Inflammatory macrophage (primary cell): ENCODE measurements around the gene CEP170B.
"Not testable (repeated sequence)": the region's sequence is repeated elsewhere in the genome, so short reads cannot be mapped to it uniquely, and the experiment has no call there.

ENCODE experiments used
- DNase-seq, 2 donors: peaks; one replicate each; pipeline ENCODE4 v3.0.0-alpha.2; 2020 to 2022

CEP170B gene

DNA sequence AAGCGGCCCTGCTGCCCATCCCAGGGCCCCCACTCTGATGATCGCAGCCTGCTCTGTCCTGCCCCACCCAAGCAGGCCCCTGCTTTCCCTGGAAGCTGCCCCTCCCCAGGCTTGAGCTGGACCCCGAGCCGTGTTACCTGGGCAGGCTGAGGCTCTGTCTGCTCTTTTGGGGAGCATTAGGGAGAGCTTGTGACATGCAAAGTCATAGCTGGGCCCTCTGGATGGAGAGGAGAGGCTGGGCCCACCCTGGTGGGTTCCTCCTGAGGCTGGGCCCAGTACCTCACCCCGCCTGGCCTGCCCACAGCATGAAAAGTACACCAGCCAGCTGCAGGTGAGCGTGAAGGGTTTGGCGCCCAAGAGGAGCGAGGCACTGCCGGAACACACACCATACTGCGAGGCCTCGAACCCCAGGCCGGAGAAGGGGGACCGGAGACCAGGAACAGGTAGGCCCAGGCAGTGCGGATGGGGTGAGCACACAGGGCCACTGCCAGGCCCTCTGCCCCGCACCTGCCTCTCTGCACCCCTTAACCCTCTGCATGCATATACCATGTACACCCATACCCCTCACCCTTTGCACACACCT is 15.0 kb downstream of the CEP170B start:
- DNase-seq, result no peak

DNA sequence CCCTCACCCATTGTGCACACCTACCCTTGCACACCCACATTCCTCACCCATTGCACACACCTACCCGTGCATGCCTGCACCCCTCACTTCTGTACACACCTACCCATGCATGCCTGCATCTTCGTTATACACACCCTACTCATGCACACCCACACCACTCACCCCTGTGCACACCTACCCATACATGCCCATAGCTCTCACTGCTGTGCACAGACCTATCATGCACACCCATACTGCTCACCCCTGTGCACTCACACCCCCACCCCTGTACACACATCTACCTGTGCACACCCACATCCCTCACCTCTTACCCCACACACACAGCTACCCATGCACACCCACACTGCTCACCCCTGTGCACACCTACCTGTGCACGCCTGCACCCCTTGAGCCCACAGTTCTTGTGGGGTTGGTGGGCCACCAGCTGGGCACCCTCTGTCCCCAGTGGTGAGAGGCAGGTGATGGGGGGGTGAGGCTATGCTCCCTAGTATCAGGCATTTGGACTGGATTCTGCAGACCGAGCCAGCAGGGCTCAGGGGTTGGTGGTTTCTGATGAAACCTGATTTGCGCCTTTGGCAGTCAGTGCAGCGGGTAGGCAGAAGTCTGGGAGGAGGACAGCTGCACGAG is 15.6 kb downstream of the CEP170B start:
- DNase-seq, result no peak

DNA sequence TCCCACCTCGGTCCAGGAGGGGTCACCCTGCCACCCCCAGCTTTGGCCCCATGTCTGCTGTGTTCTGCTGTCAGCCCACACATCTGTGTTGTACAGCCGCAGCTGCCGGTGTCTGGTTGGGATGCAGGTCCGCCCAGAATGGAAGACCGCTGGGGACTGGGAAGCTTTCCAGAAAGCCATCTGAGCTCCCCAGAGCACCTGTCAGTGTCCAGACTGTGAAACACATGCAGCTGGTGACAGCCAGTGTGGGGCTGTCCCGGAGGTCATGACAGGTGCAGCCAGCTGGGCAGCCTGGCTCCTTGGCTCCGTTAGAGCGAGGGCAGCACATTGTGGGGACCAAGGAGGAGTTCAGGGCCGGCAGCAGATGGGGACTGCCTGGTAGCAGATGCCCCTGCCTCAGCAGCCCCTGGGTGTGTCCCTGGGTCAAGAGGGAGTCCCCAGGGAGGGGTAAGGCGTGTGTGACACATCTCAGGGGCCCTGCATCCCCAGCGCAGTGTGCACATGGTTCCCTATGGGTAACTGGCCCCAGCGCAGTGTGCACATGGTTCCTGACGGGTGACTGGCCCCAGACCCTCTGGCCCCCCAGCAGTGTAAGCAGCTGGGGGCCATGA is 16.4 kb downstream of the CEP170B start:
- no peak for DNase-seq

- no peak for DNase-seq
Observed at GRCh38 chr14:104882325-104882973, 17.4 kb downstream of the CEP170B start.

- DNase-seq, result no peak
Observed at GRCh38 chr14:104882991-104883660, 18.1 kb downstream of the CEP170B start.

DNA sequence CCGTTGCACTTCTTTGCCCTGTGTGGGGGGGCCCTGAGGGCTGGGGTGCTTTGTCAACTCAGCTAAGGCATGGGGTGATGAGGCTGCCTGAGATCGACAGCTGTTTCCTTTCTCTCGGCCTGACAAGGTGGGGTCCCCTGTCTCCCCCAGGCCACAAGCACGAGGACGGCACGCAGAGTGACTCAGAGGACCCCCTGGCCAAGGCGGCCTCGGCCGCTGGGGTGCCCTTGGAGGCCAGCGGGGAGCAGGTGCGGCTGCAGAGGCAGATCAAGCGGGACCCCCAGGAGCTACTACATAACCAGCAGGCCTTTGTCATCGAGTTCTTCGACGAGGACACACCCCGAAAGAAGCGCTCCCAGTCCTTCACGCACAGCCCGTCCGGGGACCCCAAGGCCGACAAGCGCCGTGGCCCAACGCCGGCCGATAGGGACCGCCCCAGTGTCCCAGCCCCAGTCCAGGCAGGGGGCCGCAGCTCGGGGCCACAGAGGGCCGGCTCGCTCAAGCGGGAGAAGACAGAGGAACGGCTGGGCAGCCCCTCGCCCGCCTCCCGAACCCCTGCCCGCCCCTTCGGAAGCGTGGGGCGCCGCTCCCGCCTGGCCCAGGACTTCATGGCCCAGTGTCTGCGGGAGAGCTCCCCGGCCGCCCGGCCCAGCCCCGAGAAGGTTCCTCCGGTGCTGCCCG is 18.8 kb downstream of the CEP170B start:
- DNase-seq, result no peak

- DNase-seq, result not testable (repeated sequence)
Observed at GRCh38 chr14:104884381-104884780, 19.3 kb downstream of the CEP170B start.

- no peak for DNase-seq
Observed at GRCh38 chr14:104885031-104885972, 20.2 kb downstream of the CEP170B start.

- no peak for DNase-seq
Observed at GRCh38 chr14:104885973-104886689, 21.1 kb downstream of the CEP170B start.

DNA sequence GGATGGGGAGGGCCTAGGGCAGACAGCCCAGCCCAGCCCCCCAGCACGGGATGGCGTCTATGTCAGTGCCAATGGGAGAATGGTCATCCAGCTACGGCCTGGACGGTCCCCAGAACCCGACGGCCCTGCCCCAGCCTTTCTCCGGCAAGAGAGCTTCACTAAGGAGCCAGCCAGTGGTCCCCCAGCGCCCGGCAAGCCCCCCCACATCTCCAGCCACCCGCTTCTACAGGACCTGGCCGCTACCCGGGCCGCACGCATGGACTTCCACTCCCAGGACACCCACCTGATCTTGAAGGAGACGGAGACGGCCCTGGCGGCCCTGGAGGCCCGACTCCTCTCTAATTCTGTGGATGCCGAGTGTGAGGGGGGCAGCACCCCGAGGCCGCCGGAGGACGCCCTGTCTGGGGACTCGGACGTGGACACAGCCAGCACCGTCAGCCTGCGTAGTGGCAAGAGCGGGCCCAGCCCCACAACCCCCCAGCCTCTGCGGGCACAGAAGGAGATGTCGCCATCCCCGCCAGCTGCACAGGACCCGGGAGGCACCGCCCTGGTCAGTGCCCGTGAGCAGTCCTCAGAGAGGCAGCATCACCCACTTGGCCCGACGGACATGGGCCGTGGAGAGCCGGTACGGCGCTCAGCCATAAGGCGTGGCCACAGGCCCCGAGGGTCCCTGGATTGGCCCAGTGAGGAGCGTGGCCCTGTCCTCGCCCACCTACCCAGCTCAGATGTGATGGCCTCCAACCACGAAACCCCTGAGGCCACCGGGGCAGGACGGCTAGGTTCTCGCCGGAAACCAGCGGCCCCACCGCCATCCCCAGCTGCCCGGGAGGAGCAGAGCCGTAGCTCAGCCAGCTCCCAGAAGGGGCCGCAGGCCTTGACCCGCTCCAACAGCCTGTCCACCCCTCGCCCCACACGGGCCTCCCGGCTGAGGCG is 21.9 kb downstream of the CEP170B start:
- DNase-seq, result no peak

DNA sequence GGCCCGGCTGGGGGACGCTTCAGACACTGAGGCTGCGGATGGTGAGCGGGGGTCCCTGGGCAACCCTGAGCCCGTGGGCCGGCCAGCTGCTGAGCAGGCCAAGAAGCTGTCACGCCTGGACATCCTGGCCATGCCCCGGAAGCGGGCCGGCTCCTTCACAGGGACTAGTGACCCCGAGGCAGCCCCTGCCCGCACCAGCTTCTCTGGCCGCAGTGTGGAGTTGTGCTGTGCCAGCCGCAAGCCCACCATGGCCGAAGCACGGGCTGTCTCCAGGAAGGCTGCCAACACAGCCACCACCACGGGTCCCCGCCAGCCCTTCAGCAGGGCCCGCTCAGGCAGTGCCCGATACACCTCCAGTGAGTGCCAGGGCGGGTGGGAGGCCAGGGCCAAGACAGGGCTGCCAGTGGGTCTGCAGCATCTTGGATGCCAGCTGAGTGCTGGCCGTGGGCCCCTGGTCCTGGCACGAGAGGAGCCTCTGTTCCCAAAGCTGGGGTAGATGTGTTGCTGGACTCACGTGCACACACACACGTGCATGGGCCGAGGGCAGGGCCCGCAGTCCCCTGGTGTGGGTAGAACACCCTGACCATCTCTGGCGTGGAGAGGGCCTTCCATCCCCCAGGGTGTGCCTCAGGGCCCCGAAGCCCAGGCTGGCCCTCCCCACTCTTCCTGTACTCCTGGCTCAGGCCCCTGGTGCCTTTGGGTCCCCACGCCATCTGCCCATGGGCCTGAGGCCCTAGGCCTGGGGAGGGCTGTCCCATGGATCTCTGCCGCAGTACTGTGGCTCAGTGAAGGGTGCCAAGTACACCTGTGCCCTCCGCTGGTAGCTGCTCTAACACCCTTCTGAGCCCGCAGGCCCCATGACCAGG is 22.8 kb downstream of the CEP170B start:
- DNase-seq, result no peak

- DNase-seq, result no peak
Observed at GRCh38 chr14:104888489-104889374, 23.7 kb downstream of the CEP170B start.

DNA sequence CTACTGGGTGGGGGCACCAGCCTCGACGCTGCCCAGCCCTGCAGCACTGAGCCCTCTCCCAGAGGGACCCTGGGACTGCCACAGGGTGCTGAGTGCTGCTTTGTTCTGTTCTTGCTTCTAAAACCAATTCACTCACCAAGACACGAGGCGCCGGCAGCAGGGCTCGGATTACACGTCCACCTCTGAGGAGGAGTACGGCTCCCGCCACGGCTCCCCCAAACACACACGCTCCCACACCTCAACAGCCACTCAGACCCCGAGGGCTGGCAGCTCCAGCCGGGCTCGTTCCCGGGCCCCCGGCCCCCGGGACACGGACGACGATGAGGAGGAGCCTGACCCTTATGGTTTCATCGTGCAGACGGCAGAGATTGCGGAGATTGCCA is 24.3 kb downstream of the CEP170B start:
- DNase-seq, result no peak

- DNase-seq, result not testable (repeated sequence)
Observed at GRCh38 chr14:104890292-104890691, 25.2 kb downstream of the CEP170B start.

DNA sequence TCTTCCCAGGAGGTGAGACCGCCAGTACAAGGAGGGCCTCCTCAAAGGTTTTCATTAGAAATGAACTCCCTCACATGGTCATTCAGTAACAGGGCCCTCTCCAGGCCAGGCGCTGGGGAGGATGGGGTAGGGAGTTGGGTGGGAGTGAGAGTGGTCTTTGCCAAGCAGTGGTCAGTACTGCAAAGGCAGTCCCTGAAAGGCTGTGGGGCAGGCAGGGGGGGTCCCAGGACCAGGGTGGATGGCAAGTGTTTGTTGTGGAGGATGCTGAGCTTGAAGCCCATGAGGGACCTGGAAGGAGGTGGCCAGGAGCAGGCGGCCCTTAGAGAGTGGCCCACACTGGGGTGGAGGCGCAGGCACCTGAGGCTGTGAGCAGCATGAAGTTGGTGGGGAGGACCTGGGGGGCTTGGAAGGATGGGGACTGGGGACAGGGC is 26.1 kb downstream of the CEP170B start:
- no peak for DNase-seq

DNA sequence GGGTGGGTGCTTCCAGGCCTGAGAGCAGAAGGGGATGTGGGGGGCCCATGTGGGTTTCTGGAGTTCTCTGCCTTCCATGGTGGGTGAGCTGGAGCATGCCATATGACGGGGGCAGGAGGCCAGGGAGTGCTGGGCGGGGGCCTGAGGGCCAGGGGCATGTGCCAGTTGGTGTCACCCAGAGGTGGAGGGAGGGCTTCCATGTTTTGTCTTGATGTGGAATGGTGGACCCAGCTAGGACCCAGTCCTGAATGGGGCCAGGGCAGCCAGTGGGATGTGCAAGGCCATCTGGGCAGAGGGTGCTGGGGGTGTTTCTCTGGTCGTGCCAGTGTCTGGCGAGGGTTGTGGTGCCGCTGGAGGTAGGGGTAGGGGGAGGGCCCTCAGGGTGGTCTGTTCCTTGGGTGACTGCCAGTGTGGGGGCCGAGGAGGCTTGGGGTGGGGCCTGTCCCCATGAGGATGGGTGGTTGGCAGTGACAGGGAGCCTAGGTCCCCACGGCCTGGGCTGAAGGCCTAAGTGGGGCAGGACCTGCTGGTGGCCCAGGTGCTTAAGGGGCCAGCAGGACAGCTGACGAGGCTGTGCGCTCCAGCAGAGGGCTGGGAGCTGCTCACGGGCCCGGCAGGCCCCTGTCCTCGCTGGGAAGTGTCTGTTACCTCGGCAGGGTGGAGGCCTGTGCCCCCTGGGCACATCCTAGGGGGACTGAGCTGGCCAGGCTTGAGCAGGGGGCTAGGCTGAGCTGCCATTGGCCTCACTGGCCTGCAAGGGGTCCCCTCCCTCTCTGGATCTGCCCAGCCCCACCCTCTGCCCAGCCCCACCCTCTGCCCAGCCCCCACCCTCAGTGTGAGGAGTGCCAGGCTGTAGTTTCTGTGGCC is 26.8 kb downstream of the CEP170B start:
- no peak for DNase-seq
